ENCODE measurements around the gene SAGE1.

Gene SAGE1

DNA sequence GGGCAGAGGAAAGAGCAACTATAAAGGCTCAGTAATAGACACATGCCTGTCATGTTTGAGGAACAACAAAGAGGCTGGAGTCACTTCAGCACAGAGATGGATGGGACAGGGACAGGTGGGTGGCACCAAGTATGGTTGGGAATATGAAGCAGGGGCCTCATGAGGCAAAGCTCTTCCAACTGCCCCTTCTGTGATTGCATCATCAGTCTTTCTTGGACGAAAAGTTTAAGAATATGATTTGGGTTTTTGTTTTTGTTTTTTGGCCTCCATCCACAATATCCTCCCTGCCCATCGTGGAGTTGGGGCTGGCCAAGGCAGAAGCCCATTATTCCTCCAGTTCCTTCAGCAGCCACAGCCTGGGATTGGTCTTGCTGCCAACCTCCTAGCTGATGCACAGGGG lies 34.4 kb downstream of the SAGE1 start:
- peaks cover 4% of the 10 kb centered on the region for H3K27me3 ChIP-seq (ENCODE audit: control insufficient read depth, insufficient read depth, low read length)
- no peaks in the 10 kb centered on the region for H3K4me1 ChIP-seq (ENCODE audit: control insufficient read depth, insufficient read depth, low read length)
- H3K36me3 ChIP-seq (ENCODE audit: control insufficient read depth, insufficient read depth, low read length), result no peaks in the 10 kb centered on the region
- no peak overlapping the region for H3K4me3 ChIP-seq (ENCODE audit: low read depth, low read length)
- H3K9me3 ChIP-seq (ENCODE audit: control insufficient read depth, insufficient read depth, low read length), result no peaks in the 10 kb centered on the region
- no peak overlapping the region for H3K9ac ChIP-seq (ENCODE audit: low read depth, low read length)

GRCh38 chrX:135931644-135932487 lies 38.4 kb downstream of the SAGE1 start:
- Histone ChIP-seq H3K9me3 (ENCODE audit: control insufficient read depth, insufficient read depth, low read length) (no peaks in the 10 kb centered on the region), H3K4me3 (ENCODE audit: low read depth, low read length) (no peak overlapping the region), H3K27me3 (ENCODE audit: control insufficient read depth, insufficient read depth, low read length) (peaks cover 4% of the 10 kb centered on the region), H3K4me1 (ENCODE audit: control insufficient read depth, insufficient read depth, low read length) (no peaks in the 10 kb centered on the region), H3K36me3 (ENCODE audit: control insufficient read depth, insufficient read depth, low read length) (no peaks in the 10 kb centered on the region), H3K9ac (ENCODE audit: low read depth, low read length) (no peak overlapping the region)

DNA sequence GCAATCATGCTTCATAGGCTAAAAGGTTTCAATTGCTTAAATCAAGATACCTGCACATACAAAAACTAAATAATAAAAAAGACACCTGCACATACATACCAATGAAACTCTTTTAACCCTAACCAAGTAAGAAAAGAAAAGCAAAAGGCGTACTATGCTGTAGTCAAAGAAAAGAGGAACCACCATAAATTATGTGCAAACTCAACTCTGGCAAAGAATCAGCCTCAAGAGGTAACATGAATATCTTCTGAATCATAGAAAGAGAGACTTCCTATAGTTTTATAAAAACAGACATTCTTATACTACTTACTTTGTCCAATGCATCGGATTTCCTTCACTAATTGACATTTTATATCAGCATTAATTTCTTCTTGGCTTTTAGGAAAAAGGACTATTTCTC lies 51.0 kb downstream of the SAGE1 start:
- Histone ChIP-seq H3K4me3 (ENCODE audit: low read depth, low read length) (no peak overlapping the region), H3K36me3 (ENCODE audit: control insufficient read depth, insufficient read depth, low read length) (no peaks in the 10 kb centered on the region), H3K9ac (ENCODE audit: low read depth, low read length) (no peak overlapping the region), H3K9me3 (ENCODE audit: control insufficient read depth, insufficient read depth, low read length) (peaks cover 9% of the 10 kb centered on the region), H3K4me1 (ENCODE audit: control insufficient read depth, insufficient read depth, low read length) (no peaks in the 10 kb centered on the region), H3K27me3 (ENCODE audit: control insufficient read depth, insufficient read depth, low read length) (no peaks in the 10 kb centered on the region)

DNA sequence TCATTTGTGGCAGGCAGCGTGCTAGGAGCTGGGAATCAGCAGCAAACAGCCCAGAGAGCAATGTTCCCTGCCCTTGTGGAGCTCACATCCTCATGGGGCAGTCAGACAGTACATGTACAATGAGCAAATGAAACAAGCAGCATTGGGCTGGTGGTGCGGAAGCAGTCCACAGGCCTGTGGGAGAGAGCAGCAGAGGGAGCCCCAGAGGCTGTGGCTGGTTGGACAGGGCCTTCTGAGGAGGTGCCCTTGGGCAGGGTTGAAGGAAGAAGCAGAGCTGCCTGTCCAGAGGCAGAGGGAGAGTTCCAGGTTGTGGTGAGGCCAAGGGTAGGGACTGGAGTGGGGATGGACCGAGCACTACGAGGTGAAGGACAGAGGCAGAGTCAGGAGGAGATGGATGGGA lies 57.8 kb downstream of the SAGE1 start:
- Histone ChIP-seq H3K4me1 (ENCODE audit: control insufficient read depth, insufficient read depth, low read length) (no peaks in the 10 kb centered on the region), H3K4me3 (ENCODE audit: low read depth, low read length) (no peak overlapping the region), H3K9ac (ENCODE audit: low read depth, low read length) (no peak overlapping the region), H3K36me3 (ENCODE audit: control insufficient read depth, insufficient read depth, low read length) (no peaks in the 10 kb centered on the region), H3K27me3 (ENCODE audit: control insufficient read depth, insufficient read depth, low read length) (no peaks in the 10 kb centered on the region), H3K9me3 (ENCODE audit: control insufficient read depth, insufficient read depth, low read length) (no peaks in the 10 kb centered on the region)
